ENCODE measurements around the gene TTC21B.

The TTC21B gene

GRCh38 chr2:165920748-165921147, 32.8 kb downstream of the TTC21B start:
- DNase-seq = no peak

- DNase-seq = no peak
These were observed 39.9 kb downstream of the TTC21B start for GRCh38 chr2:165913636-165914035.

GRCh38 chr2:165911981-165912380, 41.6 kb downstream of the TTC21B start:
- no peak for DNase-seq

- DNase-seq = no peak
These were observed 42.3 kb downstream of the TTC21B start for GRCh38 chr2:165911231-165911630.

- no peak for DNase-seq
These were observed 44.1 kb downstream of the TTC21B start for GRCh38 chr2:165909466-165909865.

- DNase-seq = no peak
These were observed 47.7 kb downstream of the TTC21B start for GRCh38 chr2:165905854-165906253.

- DNase-seq = no peak
These were observed 48.3 kb downstream of the TTC21B start for GRCh38 chr2:165905269-165905668.

GRCh38 chr2:165904432-165904831, 49.1 kb downstream of the TTC21B start:
- DNase-seq = no peak

- no peak for DNase-seq
These were observed 50.2 kb downstream of the TTC21B start for GRCh38 chr2:165903406-165903805.

- no peak for DNase-seq
These were observed 50.6 kb downstream of the TTC21B start for GRCh38 chr2:165902934-165903333.

- no peak for DNase-seq
These were observed 51.8 kb downstream of the TTC21B start for GRCh38 chr2:165901620-165902298.

GRCh38 chr2:165899311-165899710, 54.3 kb downstream of the TTC21B start:
- DNase-seq = no peak

GRCh38 chr2:165898381-165898780, 55.2 kb downstream of the TTC21B start:
- no peak for DNase-seq

GRCh38 chr2:165897726-165898125, 55.9 kb downstream of the TTC21B start:
- no peak for DNase-seq

- no peak for DNase-seq
These were observed 56.5 kb downstream of the TTC21B start for GRCh38 chr2:165897074-165897473.

GRCh38 chr2:165895974-165896373, 57.6 kb downstream of the TTC21B start:
- DNase-seq = no peak

GRCh38 chr2:165893556-165893955, 60.0 kb downstream of the TTC21B start:
- no peak for DNase-seq

- DNase-seq = no peak
These were observed 61.0 kb downstream of the TTC21B start for GRCh38 chr2:165892526-165892925.

- DNase-seq = no peak
These were observed 61.6 kb downstream of the TTC21B start for GRCh38 chr2:165891943-165892342.

GRCh38 chr2:165891345-165891744, 62.2 kb downstream of the TTC21B start:
- DNase-seq = no peak

GRCh38 chr2:165889798-165890197, 63.8 kb downstream of the TTC21B start:
- no peak for DNase-seq

- DNase-seq = no peak
These were observed 64.4 kb downstream of the TTC21B start for GRCh38 chr2:165889158-165889557.

GRCh38 chr2:165888171-165888570, 65.4 kb downstream of the TTC21B start:
- no peak for DNase-seq

- DNase-seq = no peak
These were observed 67.0 kb downstream of the TTC21B start for GRCh38 chr2:165886487-165887146.
